Lower leg skin (tissue), 3 donors: ENCODE results near the gene XPR1.

Source experiments
- CTCF ChIP-seq, 3 donors: fragments of 450-650 bp; IDR thresholded peaks; one replicate each; pipeline ENCODE4 v1.5.1; 2016; ENCODE audit warnings: antibody characterized with exemption in 3 of 3, mild to moderate bottlenecking in 3 of 3, moderate library complexity in 2 of 3
- POLR2A ChIP-seq, 2 donors: fragments of 450-650 bp; IDR thresholded peaks; one replicate each; pipeline ENCODE4 v1.6.1; 2016 to 2017; ENCODE audit warnings: antibody characterized with exemption in 2 of 2, mild to moderate bottlenecking in 1 of 2, moderate library complexity in 1 of 2

- TF ChIP-seq CTCF (IDR thresholded peaks at IDR 0.05) = no peak
- TF ChIP-seq POLR2A (IDR thresholded peaks at IDR 0.05) = no peak
Observed at GRCh38 chr1:180912801-180913565, 281.2 kb downstream of the XPR1 start, which contains the start of gene KIAA1614.
